Measurements from ENCODE around the gene MAGI1.

MAGI1 gene

DNA sequence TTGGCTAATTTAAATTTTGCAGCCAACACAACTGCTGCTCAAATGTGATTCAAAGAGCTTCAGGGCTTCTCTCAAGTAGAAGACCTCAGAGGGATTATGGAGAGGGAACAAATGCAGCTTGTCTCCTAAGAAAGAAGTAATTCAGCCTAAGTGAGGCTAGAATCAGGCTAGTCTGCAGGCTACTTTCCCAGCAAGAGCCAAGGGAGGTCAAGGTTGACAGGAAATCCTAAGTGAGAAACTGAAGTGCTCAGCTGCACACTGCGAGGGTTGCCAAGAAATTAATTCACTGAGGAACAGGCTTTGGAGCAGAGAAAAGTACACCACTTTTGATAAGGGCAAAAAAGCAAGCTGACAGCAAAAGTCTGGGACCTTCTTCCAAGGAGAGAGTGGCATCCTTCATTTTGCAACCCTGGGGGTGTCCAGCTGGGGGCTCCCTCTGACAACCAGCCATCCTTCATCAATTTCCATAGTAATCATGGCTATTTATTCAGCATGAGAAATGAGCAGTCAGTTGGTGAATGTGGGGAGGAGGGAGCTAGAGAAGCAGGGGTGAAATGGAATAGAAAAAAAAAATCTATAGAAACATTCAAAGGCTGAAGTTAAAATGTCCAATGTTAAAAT, 704.6 kb downstream of the MAGI1 start:
- DNase-seq (ENCODE audit: low read depth) = peak; percentile 66
- H3K4me3 ChIP-seq (ENCODE audit: low read depth, low read length) = no peak overlapping the region
- TF ChIP-seq, protein P1, sequence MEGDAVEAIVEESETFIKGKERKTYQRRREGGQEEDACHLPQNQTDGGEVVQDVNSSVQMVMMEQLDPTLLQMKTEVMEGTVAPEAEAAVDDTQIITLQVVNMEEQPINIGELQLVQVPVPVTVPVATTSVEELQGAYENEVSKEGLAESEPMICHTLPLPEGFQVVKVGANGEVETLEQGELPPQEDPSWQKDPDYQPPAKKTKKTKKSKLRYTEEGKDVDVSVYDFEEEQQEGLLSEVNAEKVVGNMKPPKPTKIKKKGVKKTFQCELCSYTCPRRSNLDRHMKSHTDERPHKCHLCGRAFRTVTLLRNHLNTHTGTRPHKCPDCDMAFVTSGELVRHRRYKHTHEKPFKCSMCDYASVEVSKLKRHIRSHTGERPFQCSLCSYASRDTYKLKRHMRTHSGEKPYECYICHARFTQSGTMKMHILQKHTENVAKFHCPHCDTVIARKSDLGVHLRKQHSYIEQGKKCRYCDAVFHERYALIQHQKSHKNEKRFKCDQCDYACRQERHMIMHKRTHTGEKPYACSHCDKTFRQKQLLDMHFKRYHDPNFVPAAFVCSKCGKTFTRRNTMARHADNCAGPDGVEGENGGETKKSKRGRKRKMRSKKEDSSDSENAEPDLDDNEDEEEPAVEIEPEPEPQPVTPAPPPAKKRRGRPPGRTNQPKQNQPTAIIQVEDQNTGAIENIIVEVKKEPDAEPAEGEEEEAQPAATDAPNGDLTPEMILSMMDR (conservative IDR thresholded peaks at IDR 0.05; ENCODE audit: low read depth, low read length) = peak; percentile 51

DNA sequence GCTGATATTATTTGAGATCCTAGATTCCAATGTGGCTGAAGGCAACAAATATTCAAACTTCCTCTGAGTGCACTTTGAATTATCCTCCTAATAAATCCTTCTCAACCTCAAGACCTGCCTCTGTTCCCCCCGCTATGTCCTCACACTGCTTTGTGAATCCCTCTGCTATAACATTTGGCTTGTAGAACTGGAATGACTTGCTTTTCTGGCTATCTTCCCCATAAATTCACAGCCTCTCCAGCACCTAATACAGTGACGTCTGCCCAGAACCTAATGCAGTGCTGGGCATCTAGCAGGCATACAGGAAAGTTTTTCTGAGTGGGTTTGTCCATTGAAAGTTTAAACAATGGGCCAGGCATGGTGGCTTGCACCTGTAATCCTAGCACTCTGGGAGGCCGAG, 707.0 kb downstream of the MAGI1 start:
- no peak for DNase-seq (ENCODE audit: low read depth)
- TF ChIP-seq, protein P1 (conservative IDR thresholded peaks at IDR 0.05; ENCODE audit: low read depth, low read length) = no peak
- H3K4me3 ChIP-seq (ENCODE audit: low read depth, low read length) = no peak overlapping the region

DNA sequence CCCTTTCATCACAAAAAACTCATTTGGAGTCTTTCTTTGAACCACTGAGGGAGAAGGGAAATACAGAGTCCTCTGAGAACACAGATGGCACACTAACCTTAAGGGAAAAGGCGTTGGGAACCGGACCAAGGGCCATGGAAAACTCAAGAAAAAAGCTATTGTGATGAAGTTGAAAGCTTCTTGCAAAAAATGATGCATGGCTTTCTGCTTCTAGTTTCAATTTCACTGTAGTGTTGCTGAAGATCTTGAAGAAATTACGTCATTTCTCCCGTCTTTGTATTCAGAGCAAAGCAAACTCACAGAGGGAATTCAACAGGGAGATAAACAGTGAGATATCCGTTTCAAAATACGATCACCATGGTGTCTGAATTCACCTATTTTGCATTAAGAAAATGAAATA, 708.6 kb downstream of the MAGI1 start:
- peak; percentile 73 for DNase-seq (ENCODE audit: low read depth)
- TF ChIP-seq, protein P1 (conservative IDR thresholded peaks at IDR 0.05; ENCODE audit: low read depth, low read length) = no peak
- H3K4me3 ChIP-seq (ENCODE audit: low read depth, low read length) = no peak overlapping the region

DNA sequence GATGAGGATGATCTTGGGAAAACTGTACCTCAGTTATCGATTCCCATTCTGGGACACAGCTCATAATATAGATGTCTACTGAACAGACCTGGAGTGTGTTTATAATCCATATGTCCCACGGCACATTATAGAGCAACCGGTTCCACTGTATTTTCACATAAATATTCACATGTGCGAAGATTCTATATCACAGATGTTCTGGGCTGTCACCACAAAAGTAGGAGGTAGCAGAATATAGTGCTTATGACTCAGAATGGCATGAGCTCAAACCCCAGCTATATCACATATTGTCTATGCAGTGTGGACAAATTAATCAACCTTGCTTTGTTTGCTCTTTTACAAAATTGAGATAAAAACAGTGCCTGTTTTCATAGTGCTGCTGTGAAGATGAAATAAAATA, 710.6 kb downstream of the MAGI1 start:
- TF ChIP-seq, protein P1 (conservative IDR thresholded peaks at IDR 0.05; ENCODE audit: low read depth, low read length) = no peak

DNA sequence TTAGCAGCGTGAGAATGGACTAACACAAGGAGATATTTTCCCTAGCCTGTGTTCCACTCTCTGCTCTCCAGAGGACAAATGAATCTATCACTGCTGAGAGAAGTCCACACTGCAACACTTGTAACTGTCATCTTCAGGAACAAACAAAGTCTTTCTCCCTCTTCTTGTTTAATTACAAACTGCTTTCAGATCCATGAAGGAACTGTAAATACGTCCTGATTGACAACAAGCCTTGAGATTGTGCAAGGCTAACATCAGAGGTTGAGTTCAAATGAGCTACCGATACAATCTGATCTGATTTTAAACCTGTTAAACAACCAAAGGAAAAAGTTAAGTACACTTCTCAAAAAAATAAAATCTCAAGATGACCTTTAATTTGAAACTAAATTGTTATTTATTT, 712.1 kb downstream of the MAGI1 start:
- DNase-seq (ENCODE audit: low read depth) = no peak
- no peak overlapping the region for H3K4me3 ChIP-seq (ENCODE audit: low read depth, low read length)
- TF ChIP-seq, protein P1 (conservative IDR thresholded peaks at IDR 0.05; ENCODE audit: low read depth, low read length) = no peak

More for the DNA sequence above, 710.6 kb downstream of the MAGI1 start:
- no peak for DNase-seq (ENCODE audit: low read depth)
- H3K4me3 ChIP-seq (ENCODE audit: low read depth, low read length) = no peak overlapping the region

DNA sequence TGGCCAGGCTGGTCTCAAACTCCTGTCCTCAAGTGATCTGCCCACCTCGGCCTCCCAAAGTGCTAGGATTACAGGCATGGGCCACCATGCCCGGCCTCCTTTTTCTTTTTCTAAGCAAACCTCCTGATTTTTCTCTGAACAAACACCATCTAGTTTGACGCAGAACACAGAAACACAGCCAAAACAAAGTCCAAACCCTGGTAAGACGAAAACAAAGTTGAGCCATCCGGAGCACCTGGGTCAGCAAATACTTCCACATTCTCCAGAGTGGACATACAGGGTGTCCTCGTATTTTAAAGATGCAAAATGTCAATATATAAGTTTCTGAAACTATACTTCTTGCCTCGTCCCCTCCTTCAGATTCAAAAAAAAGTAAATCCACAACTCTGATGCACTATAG, 715.8 kb downstream of the MAGI1 start:
- TF ChIP-seq, protein P1 (conservative IDR thresholded peaks at IDR 0.05; ENCODE audit: low read depth, low read length) = no peak
- no peak for DNase-seq (ENCODE audit: low read depth)
- no peak overlapping the region for H3K4me3 ChIP-seq (ENCODE audit: low read depth, low read length)

DNA sequence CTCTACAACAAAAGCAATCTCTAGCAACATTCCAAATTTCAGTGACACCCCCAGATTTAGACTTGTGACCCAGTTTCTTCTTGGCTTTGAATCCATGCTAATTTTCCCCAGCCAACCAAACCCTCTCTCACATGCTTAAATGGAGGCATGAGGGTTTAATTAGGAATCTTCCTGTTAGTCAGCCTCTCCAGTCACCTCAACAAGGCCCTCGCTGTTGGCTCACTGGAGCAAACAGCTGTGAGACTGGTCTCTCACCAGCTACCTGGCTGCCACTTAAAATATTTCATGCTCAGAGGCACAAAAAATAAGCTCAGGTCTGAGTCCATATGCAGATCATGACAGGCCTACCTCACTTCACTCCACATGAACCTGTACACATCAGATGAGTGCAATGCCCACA, 720.5 kb downstream of the MAGI1 start:
- DNase-seq (ENCODE audit: low read depth) = no peak
- TF ChIP-seq, protein P1 (conservative IDR thresholded peaks at IDR 0.05; ENCODE audit: low read depth, low read length) = no peak
- H3K4me3 ChIP-seq (ENCODE audit: low read depth, low read length) = no peak overlapping the region

Data from choroid plexus epithelial cell (primary cell).